ENCODE measurements around the gene CYB5R2. TPM values are rescaled to one million over a fixed set of nuclear protein-coding genes. Genes with fewer than 3 reads are reported as not detected.

Gene CYB5R2
- polyA plus RNA-seq, 4 donors, result 1.1 to 4.4 (median 3.5) TPM

DNA sequence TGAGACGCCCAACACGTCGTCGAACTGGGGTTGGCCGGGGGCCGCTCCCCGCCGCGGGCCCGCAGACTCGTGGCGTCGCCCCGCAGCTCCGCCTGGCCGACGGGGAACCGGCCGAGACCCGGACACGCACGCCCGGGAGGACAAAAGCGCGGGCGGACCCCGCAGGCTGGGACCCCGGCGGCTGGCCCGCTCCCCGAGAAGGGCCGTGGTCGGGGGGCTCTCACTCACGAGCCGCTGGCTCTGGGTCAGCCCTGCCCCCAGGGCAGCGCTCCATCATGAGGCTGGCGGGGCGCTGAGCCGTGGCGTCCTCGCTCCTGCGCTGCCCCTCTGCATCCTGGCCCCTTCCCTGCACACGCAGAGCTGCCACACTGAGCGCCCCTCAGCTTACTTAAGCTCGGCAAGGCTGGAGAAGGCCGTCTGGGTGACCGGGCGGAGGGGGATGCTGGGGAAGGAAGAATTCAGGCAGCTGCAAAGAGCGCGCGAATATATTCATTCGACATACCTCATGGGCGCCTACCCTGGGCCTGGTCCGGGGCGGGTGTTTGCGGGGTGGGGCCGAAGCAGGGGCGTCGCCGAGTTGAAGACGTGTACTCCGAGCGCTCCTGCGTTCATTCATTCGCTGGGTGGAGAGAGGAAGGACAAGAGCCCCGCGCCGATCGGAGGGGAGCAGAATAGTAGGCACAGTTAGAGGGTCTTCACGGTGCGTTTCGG lies 579 bp upstream of the CYB5R2 start:
- 2 to 3% (median 3%) methylated on average over 65 to 72 of the region's 72 CpGs for WGBS, 3 donors
- FAIRE-seq, result no peak
- H3K27ac ChIP-seq (ENCODE audit: low read depth in 1 of 3, low read length in 2 of 3), result peak overlapping the region in 1 of 3 donors; percentile 18

DNA sequence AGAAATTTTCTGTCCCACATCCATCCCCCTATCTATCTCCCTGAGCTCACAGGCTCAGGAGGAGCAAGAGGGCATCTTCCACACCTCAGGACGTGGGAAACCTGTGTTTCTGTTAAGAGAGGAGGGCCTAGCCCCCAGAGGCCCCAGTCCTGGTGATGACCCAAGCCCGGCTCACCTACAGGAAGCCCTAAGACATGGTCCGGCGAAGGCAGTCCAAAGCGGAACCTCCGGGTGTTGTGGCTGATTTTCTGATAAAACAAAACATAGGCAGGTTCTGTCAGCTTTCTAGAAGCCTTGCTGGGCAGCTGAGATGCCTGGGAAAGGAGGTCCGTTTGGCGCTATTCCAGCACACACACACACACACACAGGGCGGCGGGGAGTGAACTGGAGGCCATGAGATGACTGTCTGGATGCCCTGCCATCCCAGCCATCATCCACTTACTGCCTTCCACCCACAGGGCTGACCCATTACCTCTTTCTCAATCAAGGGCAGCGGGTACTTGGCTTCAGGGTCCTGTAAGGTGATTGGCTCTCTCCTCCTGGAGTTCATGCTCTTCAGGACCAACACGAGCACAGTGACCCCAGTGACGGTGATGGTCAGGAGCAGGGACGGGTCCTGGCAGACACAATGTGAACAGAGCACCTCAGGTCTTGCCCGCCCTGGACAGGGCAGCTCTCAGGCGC lies 882 bp downstream of the CYB5R2 start:
- peaks cover 0 to 10% (median 3%) of the 10 kb centered on the region in 3 donors for H3K36me3 ChIP-seq (ENCODE audit: control insufficient read depth in 3 of 3, insufficient read depth in 2 of 3, low read depth in 1 of 3, low read length in 3 of 3)
- peaks cover 0 to 18% (median 0%) of the 10 kb centered on the region in 3 donors for H3K4me1 ChIP-seq (ENCODE audit: control insufficient read depth in 3 of 3, insufficient read depth in 2 of 3, low read depth in 1 of 3, low read length in 2 of 3)
- DNase-seq (no peak), FAIRE-seq (no peak)
- 86 to 93% (median 87%) methylated on average over 16 of the region's 16 CpGs for WGBS, 3 donors
- H3K4me3 ChIP-seq (ENCODE audit: low read depth in 1 of 3, low read length in 3 of 3), result peak overlapping the region in 1 of 3 donors; percentile 50
- no peaks in the 10 kb centered on the region for H3K9me3 ChIP-seq (ENCODE audit: control insufficient read depth in 2 of 2, insufficient read depth in 1 of 2, low read depth in 1 of 2, low read length in 1 of 2)
- H3K27me3 ChIP-seq (ENCODE audit: control insufficient read depth in 3 of 3, insufficient read depth in 3 of 3, low read length in 3 of 3), result peaks cover 0 to 31% (median 0%) of the 10 kb centered on the region in 3 donors
- no peak overlapping the region for H3K27ac ChIP-seq (ENCODE audit: low read depth in 1 of 3, low read length in 2 of 3)

More for the DNA sequence above, 579 bp upstream of the CYB5R2 start:
- Histone ChIP-seq H3K9me3 (ENCODE audit: control insufficient read depth in 2 of 2, insufficient read depth in 1 of 2, low read depth in 1 of 2, low read length in 1 of 2) (no peaks in the 10 kb centered on the region), H3K27me3 (ENCODE audit: control insufficient read depth in 3 of 3, insufficient read depth in 3 of 3, low read length in 3 of 3) (peaks cover 0 to 37% (median 0%) of the 10 kb centered on the region in 3 donors), H3K4me1 (ENCODE audit: control insufficient read depth in 3 of 3, insufficient read depth in 2 of 3, low read depth in 1 of 3, low read length in 2 of 3) (peaks cover 0 to 18% (median 0%) of the 10 kb centered on the region in 3 donors), H3K4me3 (ENCODE audit: low read depth in 1 of 3, low read length in 3 of 3) (peak overlapping the region; percentile 30 to 54 (median 50)), H3K36me3 (ENCODE audit: control insufficient read depth in 3 of 3, insufficient read depth in 2 of 3, low read depth in 1 of 3, low read length in 3 of 3) (no peaks in the 10 kb centered on the region)
- peak; percentile 69 to 70 for DNase-seq

DNA sequence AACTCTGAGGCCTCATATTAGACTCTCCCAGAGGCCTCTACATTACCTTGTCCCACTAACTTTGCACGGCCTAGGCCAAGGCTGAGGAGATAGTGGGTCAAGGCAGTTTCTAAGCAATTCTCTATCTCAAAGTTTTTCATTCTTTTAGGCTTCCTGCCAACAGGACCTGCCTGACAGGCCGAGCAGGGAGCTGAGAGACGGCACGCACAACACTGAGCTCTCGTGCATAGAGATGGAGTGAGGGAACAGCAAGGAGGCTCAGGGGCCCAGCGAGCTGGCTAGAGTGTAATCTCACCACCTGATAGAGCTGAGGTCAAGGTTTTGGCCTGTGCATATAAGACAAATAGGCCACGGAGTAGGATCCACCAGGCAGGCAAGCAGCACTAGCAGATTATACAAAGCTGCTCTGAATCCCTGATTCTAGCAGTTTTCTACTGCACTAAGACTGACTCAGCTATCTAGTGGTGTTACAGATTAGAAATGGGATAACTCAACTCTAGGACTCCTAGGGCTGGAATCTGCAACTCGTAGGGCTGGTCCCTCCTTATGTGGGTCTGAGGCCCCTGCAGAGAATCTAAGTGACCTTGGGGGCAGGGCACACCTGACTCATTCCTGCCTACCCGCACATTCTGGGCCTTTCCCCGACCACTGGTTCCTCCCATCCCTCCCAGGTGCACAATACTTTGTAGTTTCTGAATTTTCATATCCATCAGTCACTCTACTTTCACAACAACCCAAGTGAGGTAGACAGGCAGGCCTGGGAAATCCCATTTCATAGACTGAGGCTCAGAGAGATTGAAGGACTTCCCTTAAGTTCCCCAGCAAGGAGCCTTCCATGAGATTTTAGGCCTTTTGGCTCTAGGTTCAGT lies 1.7 kb downstream of the CYB5R2 start:
- no peak for DNase-seq
- no peak overlapping the region for H3K4me3 ChIP-seq (ENCODE audit: low read depth in 1 of 3, low read length in 3 of 3)
- no peak for FAIRE-seq
- peaks cover 0 to 14% (median 6%) of the 10 kb centered on the region in 3 donors for H3K36me3 ChIP-seq (ENCODE audit: control insufficient read depth in 3 of 3, insufficient read depth in 2 of 3, low read depth in 1 of 3, low read length in 3 of 3)
- WGBS, 3 donors, result 20 to 64% (median 44%) methylated on average over 10 of the region's 10 CpGs
- no peak overlapping the region for H3K27ac ChIP-seq (ENCODE audit: low read depth in 1 of 3, low read length in 2 of 3)
- H3K4me1 ChIP-seq (ENCODE audit: control insufficient read depth in 3 of 3, insufficient read depth in 2 of 3, low read depth in 1 of 3, low read length in 2 of 3), result peaks cover 0 to 18% (median 0%) of the 10 kb centered on the region in 3 donors
- H3K27me3 ChIP-seq (ENCODE audit: control insufficient read depth in 3 of 3, insufficient read depth in 3 of 3, low read length in 3 of 3), result peaks cover 0 to 28% (median 0%) of the 10 kb centered on the region in 3 donors
- H3K9me3 ChIP-seq (ENCODE audit: control insufficient read depth in 2 of 2, insufficient read depth in 1 of 2, low read depth in 1 of 2, low read length in 1 of 2), result no peaks in the 10 kb centered on the region

DNA sequence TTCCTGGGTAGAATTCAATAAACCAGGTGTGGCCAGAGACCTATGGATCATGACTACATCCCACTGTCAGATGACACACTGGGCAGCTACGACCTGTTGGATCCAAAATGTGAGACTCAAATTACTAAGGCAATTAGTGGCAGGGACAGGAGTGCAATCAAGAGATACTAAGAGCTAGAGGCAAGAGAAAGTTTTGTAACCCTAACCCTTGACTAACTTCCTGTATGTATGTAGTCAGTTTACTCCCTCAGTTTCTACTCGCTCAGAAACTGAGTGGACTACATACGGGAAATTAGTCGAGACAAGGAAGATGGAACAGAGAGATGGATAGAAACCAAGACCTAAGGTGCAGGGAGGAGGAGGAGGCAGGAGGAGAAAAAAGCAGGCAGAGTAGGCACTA lies 2.7 kb downstream of the CYB5R2 start:
- peaks cover 0 to 24% (median 6%) of the 10 kb centered on the region in 3 donors for H3K36me3 ChIP-seq (ENCODE audit: control insufficient read depth in 3 of 3, insufficient read depth in 2 of 3, low read depth in 1 of 3, low read length in 3 of 3)
- FAIRE-seq (no peak), DNase-seq (no peak)
- H3K27me3 ChIP-seq (ENCODE audit: control insufficient read depth in 3 of 3, insufficient read depth in 3 of 3, low read length in 3 of 3), result peaks cover 0 to 25% (median 0%) of the 10 kb centered on the region in 3 donors
- H3K4me1 ChIP-seq (ENCODE audit: control insufficient read depth in 3 of 3, insufficient read depth in 2 of 3, low read depth in 1 of 3, low read length in 2 of 3), result peaks cover 0 to 18% (median 0%) of the 10 kb centered on the region in 3 donors
- H3K9me3 ChIP-seq (ENCODE audit: control insufficient read depth in 2 of 2, insufficient read depth in 1 of 2, low read depth in 1 of 2, low read length in 1 of 2), result no peaks in the 10 kb centered on the region
- no peak overlapping the region for H3K4me3 ChIP-seq (ENCODE audit: low read depth in 1 of 3, low read length in 3 of 3)
- 62 to 69% (median 64%) methylated on average over 4 of the region's 4 CpGs for WGBS, 3 donors
- no peak overlapping the region for H3K27ac ChIP-seq (ENCODE audit: low read depth in 1 of 3, low read length in 2 of 3)

DNA sequence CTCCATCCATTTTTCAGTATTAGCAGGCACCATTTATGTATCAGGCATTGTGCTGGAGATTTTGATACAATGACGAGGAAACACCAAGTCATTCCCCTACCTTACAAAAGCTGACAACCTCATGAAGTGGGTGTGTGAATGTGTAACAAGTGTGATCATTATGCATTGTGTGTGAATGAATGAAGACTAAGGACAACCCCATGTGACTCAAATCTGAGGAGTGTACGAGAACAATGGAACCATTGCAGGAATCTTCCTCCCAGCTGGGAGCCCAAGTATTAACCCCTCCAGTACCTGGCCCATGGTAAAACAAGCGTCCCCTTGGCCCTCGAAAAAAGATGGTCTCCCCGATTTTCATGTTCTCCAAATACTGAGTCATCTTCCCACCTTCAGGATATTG lies 4.4 kb downstream of the CYB5R2 start:
- Histone ChIP-seq H3K4me1 (ENCODE audit: control insufficient read depth in 3 of 3, insufficient read depth in 2 of 3, low read depth in 1 of 3, low read length in 2 of 3) (peaks cover 0 to 14% (median 0%) of the 10 kb centered on the region in 3 donors), H3K27ac (ENCODE audit: low read depth in 1 of 3, low read length in 2 of 3) (no peak overlapping the region), H3K27me3 (ENCODE audit: control insufficient read depth in 3 of 3, insufficient read depth in 3 of 3, low read length in 3 of 3) (peaks cover 0 to 16% (median 0%) of the 10 kb centered on the region in 3 donors), H3K36me3 (ENCODE audit: control insufficient read depth in 3 of 3, insufficient read depth in 2 of 3, low read depth in 1 of 3, low read length in 3 of 3) (peaks cover 0 to 39% (median 6%) of the 10 kb centered on the region in 3 donors), H3K4me3 (ENCODE audit: low read depth in 1 of 3, low read length in 3 of 3) (no peak overlapping the region), H3K9me3 (ENCODE audit: control insufficient read depth in 2 of 2, insufficient read depth in 1 of 2, low read depth in 1 of 2, low read length in 1 of 2) (no peaks in the 10 kb centered on the region)
- no peak for DNase-seq
- no peak for FAIRE-seq
- WGBS, 3 donors, result 63 to 73% (median 72%) methylated on average over 5 of the region's 5 CpGs

DNA sequence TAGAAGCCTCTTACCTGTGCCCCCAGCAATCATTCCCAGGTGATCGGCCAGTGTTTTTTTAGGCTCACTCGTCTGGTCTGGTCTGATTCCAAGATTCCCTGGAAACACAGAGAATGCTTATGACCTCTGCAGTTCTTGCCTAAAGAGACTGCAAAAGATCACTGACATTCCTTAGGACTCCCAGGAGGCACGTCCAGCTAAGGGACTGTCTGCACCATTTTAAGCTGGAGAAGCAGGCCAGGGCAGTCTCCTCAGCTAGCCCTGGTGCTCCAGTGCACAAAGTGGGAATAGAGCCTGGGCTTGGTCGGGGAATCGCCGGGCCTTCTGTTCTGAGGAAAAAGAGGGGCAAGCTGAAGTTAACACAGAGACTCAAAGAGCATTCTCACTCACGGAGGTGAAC lies 4.8 kb downstream of the CYB5R2 start:
- H3K27ac ChIP-seq (ENCODE audit: low read depth in 1 of 3, low read length in 2 of 3), result no peak overlapping the region
- no peak overlapping the region for H3K4me3 ChIP-seq (ENCODE audit: low read depth in 1 of 3, low read length in 3 of 3)
- WGBS, 3 donors, result 79 to 87% (median 85%) methylated on average over 7 of the region's 7 CpGs
- peaks cover 0 to 12% (median 0%) of the 10 kb centered on the region in 3 donors for H3K4me1 ChIP-seq (ENCODE audit: control insufficient read depth in 3 of 3, insufficient read depth in 2 of 3, low read depth in 1 of 3, low read length in 2 of 3)
- peaks cover 0 to 12% (median 0%) of the 10 kb centered on the region in 3 donors for H3K27me3 ChIP-seq (ENCODE audit: control insufficient read depth in 3 of 3, insufficient read depth in 3 of 3, low read length in 3 of 3)
- no peaks in the 10 kb centered on the region for H3K9me3 ChIP-seq (ENCODE audit: control insufficient read depth in 2 of 2, insufficient read depth in 1 of 2, low read depth in 1 of 2, low read length in 1 of 2)
- H3K36me3 ChIP-seq (ENCODE audit: control insufficient read depth in 3 of 3, insufficient read depth in 2 of 3, low read depth in 1 of 3, low read length in 3 of 3), result peaks cover 0 to 39% (median 6%) of the 10 kb centered on the region in 3 donors
- FAIRE-seq (no peak), DNase-seq (no peak)

DNA sequence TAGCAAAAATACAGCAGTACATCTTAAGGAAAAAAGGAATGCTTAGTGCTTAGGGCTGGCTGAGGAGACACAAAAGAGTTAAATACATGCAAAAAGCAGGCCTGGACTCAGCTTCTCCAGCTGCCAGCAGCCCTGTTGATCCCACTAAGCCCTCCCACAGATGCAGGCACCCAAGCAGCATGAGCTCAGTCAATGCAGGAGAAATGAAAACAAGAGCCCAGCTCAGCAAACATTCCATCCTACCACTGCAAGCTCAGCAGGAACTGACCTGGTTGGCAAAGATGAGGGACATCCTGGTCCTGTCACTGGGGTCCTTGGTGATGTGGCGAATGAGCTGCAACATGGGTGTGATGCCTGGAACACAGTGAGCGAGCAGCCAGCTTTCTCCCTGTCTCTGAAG lies 5.8 kb downstream of the CYB5R2 start:
- peaks cover 0 to 2% (median 0%) of the 10 kb centered on the region in 3 donors for H3K27me3 ChIP-seq (ENCODE audit: control insufficient read depth in 3 of 3, insufficient read depth in 3 of 3, low read length in 3 of 3)
- no peak for DNase-seq
- H3K9me3 ChIP-seq (ENCODE audit: control insufficient read depth in 2 of 2, insufficient read depth in 1 of 2, low read depth in 1 of 2, low read length in 1 of 2), result no peaks in the 10 kb centered on the region
- 78 to 90% (median 87%) methylated on average over 2 of the region's 2 CpGs for WGBS, 3 donors
- no peak for FAIRE-seq
- H3K27ac ChIP-seq (ENCODE audit: low read depth in 1 of 3, low read length in 2 of 3), result no peak overlapping the region
- no peak overlapping the region for H3K4me3 ChIP-seq (ENCODE audit: low read depth in 1 of 3, low read length in 3 of 3)
- peaks cover 0 to 39% (median 6%) of the 10 kb centered on the region in 3 donors for H3K36me3 ChIP-seq (ENCODE audit: control insufficient read depth in 3 of 3, insufficient read depth in 2 of 3, low read depth in 1 of 3, low read length in 3 of 3)
- peaks cover 0 to 4% (median 0%) of the 10 kb centered on the region in 3 donors for H3K4me1 ChIP-seq (ENCODE audit: control insufficient read depth in 3 of 3, insufficient read depth in 2 of 3, low read depth in 1 of 3, low read length in 2 of 3)
